Measurements from ENCODE around the gene EIF3A.

Gene EIF3A

DNA sequence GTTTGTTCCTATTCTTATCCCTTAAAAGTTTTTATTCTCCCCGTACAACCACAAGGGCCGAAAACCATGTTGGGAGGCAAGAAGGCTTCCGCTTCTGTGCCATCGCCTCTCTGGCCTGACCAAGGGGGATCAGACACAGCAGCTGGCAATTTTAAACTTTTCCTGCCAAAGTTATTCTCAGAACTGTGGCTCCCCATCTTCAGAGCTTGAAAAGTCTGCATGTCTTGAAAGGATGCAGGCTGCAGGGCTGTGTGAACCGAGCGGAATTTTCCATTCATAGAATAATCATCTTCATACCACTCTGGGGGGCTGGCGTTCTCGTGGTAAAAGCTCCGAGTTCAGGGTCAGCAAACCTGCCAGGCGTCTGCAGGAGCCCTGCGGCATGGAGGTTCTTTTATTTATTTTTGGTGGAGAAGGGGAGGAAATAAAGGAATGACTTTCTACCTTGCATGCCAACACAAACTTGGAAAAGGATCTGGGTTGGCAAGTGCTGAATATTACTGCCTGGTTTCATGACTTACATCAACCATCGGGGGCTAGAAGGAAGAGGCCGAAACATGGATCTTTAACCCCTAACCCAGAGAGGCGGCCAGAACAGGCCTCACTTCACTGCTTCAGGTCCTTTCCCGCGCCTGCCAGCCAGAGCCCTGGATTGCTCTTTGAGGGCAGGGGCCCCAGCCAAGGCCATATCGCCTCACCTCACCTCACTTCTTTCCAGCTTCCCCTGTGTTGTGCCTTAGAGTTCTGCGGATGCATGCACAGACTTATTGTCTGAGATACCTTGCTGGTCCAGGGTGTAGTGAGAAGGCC, 54.1 kb downstream of the EIF3A start:
- Mint-ChIP-seq H3K27me3 (ENCODE audit: low read depth, poor library complexity) (peaks cover 25% of the 10 kb centered on the region), H3K27ac (no peak overlapping the region), H3K9me3 (no peaks in the 10 kb centered on the region), H3K36me3 (ENCODE audit: low read depth) (no peaks in the 10 kb centered on the region), H3K4me3 (peak overlapping the region; percentile 21), H3K4me1 (peaks cover 11% of the 10 kb centered on the region)
- TF ChIP-seq, protein P1, sequence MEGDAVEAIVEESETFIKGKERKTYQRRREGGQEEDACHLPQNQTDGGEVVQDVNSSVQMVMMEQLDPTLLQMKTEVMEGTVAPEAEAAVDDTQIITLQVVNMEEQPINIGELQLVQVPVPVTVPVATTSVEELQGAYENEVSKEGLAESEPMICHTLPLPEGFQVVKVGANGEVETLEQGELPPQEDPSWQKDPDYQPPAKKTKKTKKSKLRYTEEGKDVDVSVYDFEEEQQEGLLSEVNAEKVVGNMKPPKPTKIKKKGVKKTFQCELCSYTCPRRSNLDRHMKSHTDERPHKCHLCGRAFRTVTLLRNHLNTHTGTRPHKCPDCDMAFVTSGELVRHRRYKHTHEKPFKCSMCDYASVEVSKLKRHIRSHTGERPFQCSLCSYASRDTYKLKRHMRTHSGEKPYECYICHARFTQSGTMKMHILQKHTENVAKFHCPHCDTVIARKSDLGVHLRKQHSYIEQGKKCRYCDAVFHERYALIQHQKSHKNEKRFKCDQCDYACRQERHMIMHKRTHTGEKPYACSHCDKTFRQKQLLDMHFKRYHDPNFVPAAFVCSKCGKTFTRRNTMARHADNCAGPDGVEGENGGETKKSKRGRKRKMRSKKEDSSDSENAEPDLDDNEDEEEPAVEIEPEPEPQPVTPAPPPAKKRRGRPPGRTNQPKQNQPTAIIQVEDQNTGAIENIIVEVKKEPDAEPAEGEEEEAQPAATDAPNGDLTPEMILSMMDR (IDR thresholded peaks at IDR 0.05): no peak
- no peak for DNase-seq

DNA sequence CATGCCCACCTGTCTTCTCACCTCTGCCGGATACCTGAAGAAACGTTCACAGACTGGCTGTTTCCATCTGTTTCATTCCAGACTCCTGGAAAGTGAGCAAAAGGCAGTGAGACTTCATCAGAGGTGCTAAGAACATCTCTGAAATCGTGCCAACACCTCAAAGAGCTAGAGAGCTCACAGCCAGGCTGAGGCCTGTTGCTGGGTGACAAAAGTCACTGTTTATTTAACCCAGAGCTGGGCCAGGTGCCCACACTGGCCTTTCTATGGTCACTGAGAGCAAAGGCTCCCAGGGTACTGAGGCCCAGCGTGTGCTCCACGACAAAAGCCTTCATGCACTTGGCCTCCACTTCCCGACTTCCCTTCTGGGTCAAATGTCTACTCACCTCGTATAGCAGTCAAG, 54.8 kb downstream of the EIF3A start:
- Mint-ChIP-seq H3K9me3 (no peaks in the 10 kb centered on the region), H3K4me3 (no peak overlapping the region), H3K4me1 (peaks cover 12% of the 10 kb centered on the region), H3K27me3 (ENCODE audit: low read depth, poor library complexity) (peaks cover 25% of the 10 kb centered on the region), H3K27ac (no peak overlapping the region), H3K36me3 (ENCODE audit: low read depth) (no peaks in the 10 kb centered on the region)
- TF ChIP-seq, protein P1 (IDR thresholded peaks at IDR 0.05): no peak
- no peak for DNase-seq

DNA sequence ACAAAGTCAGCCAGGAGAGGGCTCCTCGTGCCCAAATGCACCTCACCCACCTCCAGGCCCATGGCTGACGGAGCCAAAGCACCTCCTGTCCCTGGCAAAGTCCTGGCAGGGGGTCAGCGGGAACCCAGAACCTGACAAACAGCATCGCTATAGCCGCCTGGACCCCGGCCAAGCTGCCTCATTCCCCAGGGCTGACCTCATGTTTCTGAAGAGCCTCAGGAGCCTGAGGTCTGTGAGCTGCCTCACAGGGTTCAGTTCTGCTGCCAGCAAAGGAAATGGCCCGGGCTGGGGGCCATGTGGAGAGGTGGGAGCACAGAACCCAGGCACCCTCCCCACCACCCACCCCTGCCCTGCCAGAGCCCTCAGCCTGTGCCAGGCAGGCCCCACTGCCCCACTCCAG, 55.3 kb downstream of the EIF3A start:
- DNase-seq: no peak
- H3K36me3 Mint-ChIP-seq (ENCODE audit: low read depth): no peaks in the 10 kb centered on the region
- no peak overlapping the region for H3K27ac Mint-ChIP-seq

DNA sequence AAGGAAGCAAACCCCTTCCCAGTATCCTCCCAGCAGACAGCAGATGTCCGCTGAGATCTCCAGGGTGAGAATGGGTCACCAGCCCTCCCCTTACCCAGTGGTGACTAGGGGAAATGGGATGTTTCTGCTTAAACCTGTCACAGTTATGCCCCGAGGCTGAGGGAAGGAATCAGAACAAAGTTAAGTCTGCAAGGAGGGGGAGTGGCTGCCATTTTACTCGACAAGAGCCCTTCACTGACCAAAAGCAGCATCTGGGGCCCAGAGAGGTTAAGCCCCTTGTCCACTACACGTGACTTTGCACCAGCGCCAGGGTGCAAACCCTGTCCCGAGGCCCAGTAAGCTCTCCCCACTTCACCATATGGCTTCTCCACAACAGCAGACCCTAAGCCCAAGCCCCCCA, 55.7 kb downstream of the EIF3A start:
- H3K36me3 Mint-ChIP-seq (ENCODE audit: low read depth): no peaks in the 10 kb centered on the region
- DNase-seq: no peak
- peaks cover 25% of the 10 kb centered on the region for H3K27me3 Mint-ChIP-seq (ENCODE audit: low read depth, poor library complexity)
- TF ChIP-seq, protein P1 (IDR thresholded peaks at IDR 0.05): no peak
- H3K4me3 Mint-ChIP-seq: no peak overlapping the region
- H3K27ac Mint-ChIP-seq: no peak overlapping the region
- H3K4me1 Mint-ChIP-seq: peaks cover 21% of the 10 kb centered on the region
- H3K9me3 Mint-ChIP-seq: peaks cover 3% of the 10 kb centered on the region

More for the DNA sequence above, 55.3 kb downstream of the EIF3A start:
- Mint-ChIP-seq H3K4me3 (no peak overlapping the region), H3K27me3 (ENCODE audit: low read depth, poor library complexity) (peaks cover 25% of the 10 kb centered on the region), H3K9me3 (peaks cover 3% of the 10 kb centered on the region), H3K4me1 (peaks cover 16% of the 10 kb centered on the region)
- TF ChIP-seq, protein P1 (IDR thresholded peaks at IDR 0.05): no peak

DNA sequence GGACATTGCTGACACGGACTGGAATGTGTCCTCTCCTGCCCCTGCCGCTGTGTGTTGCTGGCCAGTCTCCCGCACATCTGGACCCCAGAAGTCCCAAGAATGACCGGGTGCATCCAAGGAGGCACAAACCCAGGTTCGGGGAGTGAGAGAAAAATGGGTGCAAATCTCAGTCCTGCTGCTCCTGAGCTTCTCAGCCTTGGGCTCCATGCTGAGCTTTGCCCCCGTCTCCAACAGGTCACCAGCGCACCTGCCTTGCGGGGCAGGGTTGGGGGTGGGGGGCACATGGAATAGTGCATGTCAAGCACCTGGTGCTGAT, 57.1 kb downstream of the EIF3A start:
- TF ChIP-seq, protein P1 (IDR thresholded peaks at IDR 0.05): no peak
- Mint-ChIP-seq H3K4me1 (peaks cover 21% of the 10 kb centered on the region), H3K9me3 (peaks cover 9% of the 10 kb centered on the region), H3K4me3 (no peak overlapping the region), H3K27ac (no peak overlapping the region), H3K36me3 (ENCODE audit: low read depth) (no peaks in the 10 kb centered on the region), H3K27me3 (ENCODE audit: low read depth, poor library complexity) (peaks cover 27% of the 10 kb centered on the region)
- no peak for DNase-seq
